GM23338 (cell line): ENCODE results near the gene MOCS2.

Experiments
- CREB1 ChIP-seq: fragments of 250-450 bp; sonication (Bioruptor Pico); IDR thresholded peaks from 2 replicates; pipeline ENCODE4 v1.5.0; 2020; ENCODE audit warnings: low read depth, mild to moderate bottlenecking, moderate library complexity
- EZH2 ChIP-seq: fragments of 200-600 bp; sonication (generic); IDR thresholded peaks from one replicate; pipeline ENCODE4 v1.8.0; 2017; ENCODE audit warnings: antibody characterized with exemption, mild to moderate bottlenecking, low read depth; ENCODE audit not compliant: unreplicated experiment
- EZH2phosphoT487 ChIP-seq: fragments of 200-600 bp; sonication (generic); IDR thresholded peaks from one replicate; pipeline ENCODE4 v1.8.1; 2018; ENCODE audit warnings: antibody characterized with exemption; ENCODE audit not compliant: unreplicated experiment
- JUNB ChIP-seq: IDR thresholded peaks from one replicate; pipeline ENCODE4 v1.6.1; 2016; ENCODE audit warnings: antibody characterized with exemption; ENCODE audit not compliant: unreplicated experiment
- NANOG ChIP-seq: IDR thresholded peaks from 2 replicates; pipeline ENCODE4 v1.6.1; 2016; ENCODE audit warnings: antibody characterized with exemption, borderline replicate concordance
- POLR2AphosphoS5 ChIP-seq: IDR thresholded peaks from 2 replicates; pipeline ENCODE4 v1.6.1; 2016; ENCODE audit warnings: antibody characterized with exemption, low read depth
- STAT1 ChIP-seq: IDR thresholded peaks from one replicate; pipeline ENCODE4 v1.6.1; 2016; ENCODE audit warnings: antibody characterized with exemption; ENCODE audit not compliant: unreplicated experiment
- ZNF114 ChIP-seq: fragments of 250-450 bp; sonication (Bioruptor Pico); IDR thresholded peaks from 2 replicates; pipeline ENCODE4 v1.5.0; 2020; ENCODE audit warnings: mild to moderate bottlenecking, moderate library complexity
- ZNF331 ChIP-seq: fragments of 250-450 bp; sonication (Bioruptor Pico); IDR thresholded peaks from 2 replicates; pipeline ENCODE4 v1.5.0; 2020; ENCODE audit warnings: low read depth, mild to moderate bottlenecking, moderate library complexity
- TF ChIP-seq, protein P1 (sequence below), 2 experiments: fragments of 200-600 bp in 1 of 2; sonication (generic) in 1 of 2; conservative IDR thresholded peaks; 2 replicates each; pipeline versions ENCODE4 v1.5.1 to v1.6.1; 2016 to 2017; ENCODE audit warnings: antibody characterized with exemption in 2 of 2, low read depth in 2 of 2, mild to moderate bottlenecking in 2 of 2, moderate library complexity in 1 of 2
- TF ChIP-seq, protein P2 (sequence below): fragments of 250-450 bp; sonication (Bioruptor Pico); IDR thresholded peaks from 2 replicates; pipeline ENCODE4 v1.5.0; 2020; ENCODE audit warnings: mild to moderate bottlenecking, moderate library complexity
- TF ChIP-seq, protein P3 (sequence below): IDR thresholded peaks from one replicate; pipeline ENCODE4 v1.6.1; 2018; ENCODE audit warnings: antibody characterized with exemption; ENCODE audit not compliant: unreplicated experiment

DNA sequence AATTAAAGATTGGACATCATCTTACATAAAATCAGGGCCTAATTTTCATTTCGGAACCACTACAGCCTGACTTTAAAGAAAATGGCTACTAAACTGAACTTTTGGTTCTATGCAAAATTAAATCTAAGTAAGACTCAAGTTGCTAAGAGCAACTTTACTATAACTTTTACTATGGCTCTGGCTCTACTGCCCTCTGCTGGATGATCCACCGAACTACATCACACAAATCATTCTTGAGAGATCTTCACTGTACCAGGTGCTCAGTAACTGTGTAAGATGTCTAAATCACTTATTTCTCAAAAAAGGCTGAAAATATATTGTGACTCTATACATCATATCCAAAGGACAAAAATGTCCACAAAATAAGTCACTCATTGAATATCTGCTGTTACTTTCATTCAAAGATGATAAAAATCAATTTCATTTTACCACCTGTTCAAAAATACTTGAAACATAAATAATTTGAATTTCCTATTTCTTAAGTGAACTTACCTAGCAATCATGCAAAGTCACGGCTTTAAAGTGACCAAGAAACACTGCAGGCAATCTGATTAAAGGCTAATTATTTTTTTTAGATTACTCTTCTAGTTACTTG lies 13.5 kb downstream of the MOCS2 start:
- TF ChIP-seq, protein P1, sequence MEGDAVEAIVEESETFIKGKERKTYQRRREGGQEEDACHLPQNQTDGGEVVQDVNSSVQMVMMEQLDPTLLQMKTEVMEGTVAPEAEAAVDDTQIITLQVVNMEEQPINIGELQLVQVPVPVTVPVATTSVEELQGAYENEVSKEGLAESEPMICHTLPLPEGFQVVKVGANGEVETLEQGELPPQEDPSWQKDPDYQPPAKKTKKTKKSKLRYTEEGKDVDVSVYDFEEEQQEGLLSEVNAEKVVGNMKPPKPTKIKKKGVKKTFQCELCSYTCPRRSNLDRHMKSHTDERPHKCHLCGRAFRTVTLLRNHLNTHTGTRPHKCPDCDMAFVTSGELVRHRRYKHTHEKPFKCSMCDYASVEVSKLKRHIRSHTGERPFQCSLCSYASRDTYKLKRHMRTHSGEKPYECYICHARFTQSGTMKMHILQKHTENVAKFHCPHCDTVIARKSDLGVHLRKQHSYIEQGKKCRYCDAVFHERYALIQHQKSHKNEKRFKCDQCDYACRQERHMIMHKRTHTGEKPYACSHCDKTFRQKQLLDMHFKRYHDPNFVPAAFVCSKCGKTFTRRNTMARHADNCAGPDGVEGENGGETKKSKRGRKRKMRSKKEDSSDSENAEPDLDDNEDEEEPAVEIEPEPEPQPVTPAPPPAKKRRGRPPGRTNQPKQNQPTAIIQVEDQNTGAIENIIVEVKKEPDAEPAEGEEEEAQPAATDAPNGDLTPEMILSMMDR (conservative IDR thresholded peaks at IDR 0.05; ENCODE audit: low read depth in 2 of 2) = peak; percentile 81 to 92
- TF ChIP-seq, protein P2, sequence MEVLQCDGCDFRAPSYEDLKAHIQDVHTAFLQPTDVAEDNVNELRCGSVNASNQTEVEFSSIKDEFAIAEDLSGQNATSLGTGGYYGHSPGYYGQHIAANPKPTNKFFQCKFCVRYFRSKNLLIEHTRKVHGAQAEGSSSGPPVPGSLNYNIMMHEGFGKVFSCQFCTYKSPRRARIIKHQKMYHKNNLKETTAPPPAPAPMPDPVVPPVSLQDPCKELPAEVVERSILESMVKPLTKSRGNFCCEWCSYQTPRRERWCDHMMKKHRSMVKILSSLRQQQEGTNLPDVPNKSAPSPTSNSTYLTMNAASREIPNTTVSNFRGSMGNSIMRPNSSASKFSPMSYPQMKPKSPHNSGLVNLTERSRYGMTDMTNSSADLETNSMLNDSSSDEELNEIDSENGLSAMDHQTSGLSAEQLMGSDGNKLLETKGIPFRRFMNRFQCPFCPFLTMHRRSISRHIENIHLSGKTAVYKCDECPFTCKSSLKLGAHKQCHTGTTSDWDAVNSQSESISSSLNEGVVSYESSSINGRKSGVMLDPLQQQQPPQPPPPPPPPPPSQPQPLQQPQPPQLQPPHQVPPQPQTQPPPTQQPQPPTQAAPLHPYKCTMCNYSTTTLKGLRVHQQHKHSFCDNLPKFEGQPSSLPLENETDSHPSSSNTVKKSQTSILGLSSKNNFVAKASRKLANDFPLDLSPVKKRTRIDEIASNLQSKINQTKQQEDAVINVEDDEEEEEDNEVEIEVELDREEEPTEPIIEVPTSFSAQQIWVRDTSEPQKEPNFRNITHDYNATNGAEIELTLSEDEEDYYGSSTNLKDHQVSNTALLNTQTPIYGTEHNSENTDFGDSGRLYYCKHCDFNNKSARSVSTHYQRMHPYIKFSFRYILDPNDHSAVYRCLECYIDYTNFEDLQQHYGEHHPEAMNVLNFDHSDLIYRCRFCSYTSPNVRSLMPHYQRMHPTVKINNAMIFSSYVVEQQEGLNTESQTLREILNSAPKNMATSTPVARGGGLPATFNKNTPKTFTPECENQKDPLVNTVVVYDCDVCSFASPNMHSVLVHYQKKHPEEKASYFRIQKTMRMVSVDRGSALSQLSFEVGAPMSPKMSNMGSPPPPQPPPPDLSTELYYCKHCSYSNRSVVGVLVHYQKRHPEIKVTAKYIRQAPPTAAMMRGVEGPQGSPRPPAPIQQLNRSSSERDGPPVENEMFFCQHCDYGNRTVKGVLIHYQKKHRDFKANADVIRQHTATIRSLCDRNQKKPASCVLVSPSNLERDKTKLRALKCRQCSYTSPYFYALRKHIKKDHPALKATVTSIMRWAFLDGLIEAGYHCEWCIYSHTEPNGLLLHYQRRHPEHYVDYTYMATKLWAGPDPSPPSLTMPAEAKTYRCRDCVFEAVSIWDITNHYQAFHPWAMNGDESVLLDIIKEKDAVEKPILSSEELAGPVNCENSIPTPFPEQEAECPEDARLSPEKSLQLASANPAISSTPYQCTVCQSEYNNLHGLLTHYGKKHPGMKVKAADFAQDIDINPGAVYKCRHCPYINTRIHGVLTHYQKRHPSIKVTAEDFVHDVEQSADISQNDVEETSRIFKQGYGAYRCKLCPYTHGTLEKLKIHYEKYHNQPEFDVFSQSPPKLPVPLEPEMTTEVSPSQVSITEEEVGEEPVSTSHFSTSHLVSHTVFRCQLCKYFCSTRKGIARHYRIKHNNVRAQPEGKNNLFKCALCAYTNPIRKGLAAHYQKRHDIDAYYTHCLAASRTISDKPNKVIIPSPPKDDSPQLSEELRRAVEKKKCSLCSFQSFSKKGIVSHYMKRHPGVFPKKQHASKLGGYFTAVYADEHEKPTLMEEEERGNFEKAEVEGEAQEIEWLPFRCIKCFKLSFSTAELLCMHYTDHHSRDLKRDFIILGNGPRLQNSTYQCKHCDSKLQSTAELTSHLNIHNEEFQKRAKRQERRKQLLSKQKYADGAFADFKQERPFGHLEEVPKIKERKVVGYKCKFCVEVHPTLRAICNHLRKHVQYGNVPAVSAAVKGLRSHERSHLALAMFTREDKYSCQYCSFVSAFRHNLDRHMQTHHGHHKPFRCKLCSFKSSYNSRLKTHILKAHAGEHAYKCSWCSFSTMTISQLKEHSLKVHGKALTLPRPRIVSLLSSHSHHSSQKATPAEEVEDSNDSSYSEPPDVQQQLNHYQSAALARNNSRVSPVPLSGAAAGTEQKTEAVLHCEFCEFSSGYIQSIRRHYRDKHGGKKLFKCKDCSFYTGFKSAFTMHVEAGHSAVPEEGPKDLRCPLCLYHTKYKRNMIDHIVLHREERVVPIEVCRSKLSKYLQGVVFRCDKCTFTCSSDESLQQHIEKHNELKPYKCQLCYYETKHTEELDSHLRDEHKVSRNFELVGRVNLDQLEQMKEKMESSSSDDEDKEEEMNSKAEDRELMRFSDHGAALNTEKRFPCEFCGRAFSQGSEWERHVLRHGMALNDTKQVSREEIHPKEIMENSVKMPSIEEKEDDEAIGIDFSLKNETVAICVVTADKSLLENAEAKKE (CRISPR knock-in tag) = no peak
- no peak for TF ChIP-seq POLR2AphosphoS5
- no peak for TF ChIP-seq EZH2
- TF ChIP-seq EZH2phosphoT487 = no peak
- TF ChIP-seq CREB1 (CRISPR knock-in tag) = no peak
- TF ChIP-seq, protein P3, sequence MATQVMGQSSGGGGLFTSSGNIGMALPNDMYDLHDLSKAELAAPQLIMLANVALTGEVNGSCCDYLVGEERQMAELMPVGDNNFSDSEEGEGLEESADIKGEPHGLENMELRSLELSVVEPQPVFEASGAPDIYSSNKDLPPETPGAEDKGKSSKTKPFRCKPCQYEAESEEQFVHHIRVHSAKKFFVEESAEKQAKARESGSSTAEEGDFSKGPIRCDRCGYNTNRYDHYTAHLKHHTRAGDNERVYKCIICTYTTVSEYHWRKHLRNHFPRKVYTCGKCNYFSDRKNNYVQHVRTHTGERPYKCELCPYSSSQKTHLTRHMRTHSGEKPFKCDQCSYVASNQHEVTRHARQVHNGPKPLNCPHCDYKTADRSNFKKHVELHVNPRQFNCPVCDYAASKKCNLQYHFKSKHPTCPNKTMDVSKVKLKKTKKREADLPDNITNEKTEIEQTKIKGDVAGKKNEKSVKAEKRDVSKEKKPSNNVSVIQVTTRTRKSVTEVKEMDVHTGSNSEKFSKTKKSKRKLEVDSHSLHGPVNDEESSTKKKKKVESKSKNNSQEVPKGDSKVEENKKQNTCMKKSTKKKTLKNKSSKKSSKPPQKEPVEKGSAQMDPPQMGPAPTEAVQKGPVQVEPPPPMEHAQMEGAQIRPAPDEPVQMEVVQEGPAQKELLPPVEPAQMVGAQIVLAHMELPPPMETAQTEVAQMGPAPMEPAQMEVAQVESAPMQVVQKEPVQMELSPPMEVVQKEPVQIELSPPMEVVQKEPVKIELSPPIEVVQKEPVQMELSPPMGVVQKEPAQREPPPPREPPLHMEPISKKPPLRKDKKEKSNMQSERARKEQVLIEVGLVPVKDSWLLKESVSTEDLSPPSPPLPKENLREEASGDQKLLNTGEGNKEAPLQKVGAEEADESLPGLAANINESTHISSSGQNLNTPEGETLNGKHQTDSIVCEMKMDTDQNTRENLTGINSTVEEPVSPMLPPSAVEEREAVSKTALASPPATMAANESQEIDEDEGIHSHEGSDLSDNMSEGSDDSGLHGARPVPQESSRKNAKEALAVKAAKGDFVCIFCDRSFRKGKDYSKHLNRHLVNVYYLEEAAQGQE = no peak
- no peak for TF ChIP-seq ZNF114 (CRISPR knock-in tag)
- no peak for TF ChIP-seq ZNF331 (CRISPR knock-in tag)
- no peak for TF ChIP-seq STAT1
- no peak for TF ChIP-seq NANOG
- no peak for TF ChIP-seq JUNB
